ENCODE results near the gene SLC1A7.

SLC1A7 gene

DNA sequence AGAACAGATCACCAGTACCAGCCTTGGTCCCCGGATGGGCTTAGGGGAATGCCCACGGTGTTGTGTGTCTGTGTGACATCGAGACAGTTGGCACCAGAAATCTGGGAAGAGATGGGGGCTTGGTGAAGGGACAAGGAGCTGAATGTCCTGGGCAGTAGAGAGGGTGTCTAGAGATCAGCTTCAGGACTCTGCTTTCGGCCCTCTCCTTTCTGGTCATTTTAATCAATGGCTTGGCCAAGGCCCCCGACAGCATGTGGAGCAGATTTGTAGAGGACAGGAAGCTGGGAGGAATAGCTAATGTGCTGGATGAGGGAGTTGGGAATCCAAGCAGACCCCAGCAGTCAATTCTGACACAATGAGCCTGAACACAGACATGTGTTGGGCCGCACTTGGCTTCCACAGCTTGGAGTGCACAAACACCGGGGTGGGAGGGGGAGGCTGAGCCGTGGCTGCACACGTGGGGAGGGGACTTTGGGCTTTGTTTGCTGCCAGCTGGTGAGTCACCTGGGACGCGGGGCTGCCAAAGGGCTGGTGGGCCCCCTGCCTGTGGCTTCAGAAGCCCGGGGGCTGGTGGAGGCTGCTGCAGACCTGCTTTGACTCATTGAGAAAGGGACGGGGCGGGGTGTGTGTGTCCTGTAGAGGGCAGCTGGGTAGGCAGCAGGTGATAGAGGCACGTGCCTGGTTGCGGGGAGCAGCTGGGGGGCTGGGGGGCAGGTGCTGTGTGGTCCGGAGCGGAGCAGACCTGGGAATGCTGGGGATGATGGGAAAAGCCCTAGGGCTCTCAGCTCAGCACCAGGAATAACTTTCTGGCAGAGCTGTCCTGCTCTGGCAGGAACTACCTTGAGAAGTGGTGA is 20.9 kb downstream of the SLC1A7 start:
- no peak overlapping the region for H3K27ac ChIP-seq (ENCODE audit: low read depth, low read length, poor library complexity, severe bottlenecking)
- no peaks in the 10 kb centered on the region for H3F3A ChIP-seq (ENCODE audit: insufficient read depth, low read length)
- no peak overlapping the region for H3K4me2 ChIP-seq (ENCODE audit: low read length)
- H3K79me2 ChIP-seq (ENCODE audit: insufficient read depth, low read length) = no peaks in the 10 kb centered on the region
- H3K9me3 ChIP-seq (ENCODE audit: low read length) = no peaks in the 10 kb centered on the region
- no peak overlapping the region for H3K9ac ChIP-seq (ENCODE audit: low read length)
- no peaks in the 10 kb centered on the region for H4K20me1 ChIP-seq (ENCODE audit: insufficient read depth, low read length)
- TF ChIP-seq EZH2 (IDR thresholded peaks at IDR 0.05; ENCODE audit: borderline replicate concordance, low read length) = no peak
- TF ChIP-seq, protein P1, sequence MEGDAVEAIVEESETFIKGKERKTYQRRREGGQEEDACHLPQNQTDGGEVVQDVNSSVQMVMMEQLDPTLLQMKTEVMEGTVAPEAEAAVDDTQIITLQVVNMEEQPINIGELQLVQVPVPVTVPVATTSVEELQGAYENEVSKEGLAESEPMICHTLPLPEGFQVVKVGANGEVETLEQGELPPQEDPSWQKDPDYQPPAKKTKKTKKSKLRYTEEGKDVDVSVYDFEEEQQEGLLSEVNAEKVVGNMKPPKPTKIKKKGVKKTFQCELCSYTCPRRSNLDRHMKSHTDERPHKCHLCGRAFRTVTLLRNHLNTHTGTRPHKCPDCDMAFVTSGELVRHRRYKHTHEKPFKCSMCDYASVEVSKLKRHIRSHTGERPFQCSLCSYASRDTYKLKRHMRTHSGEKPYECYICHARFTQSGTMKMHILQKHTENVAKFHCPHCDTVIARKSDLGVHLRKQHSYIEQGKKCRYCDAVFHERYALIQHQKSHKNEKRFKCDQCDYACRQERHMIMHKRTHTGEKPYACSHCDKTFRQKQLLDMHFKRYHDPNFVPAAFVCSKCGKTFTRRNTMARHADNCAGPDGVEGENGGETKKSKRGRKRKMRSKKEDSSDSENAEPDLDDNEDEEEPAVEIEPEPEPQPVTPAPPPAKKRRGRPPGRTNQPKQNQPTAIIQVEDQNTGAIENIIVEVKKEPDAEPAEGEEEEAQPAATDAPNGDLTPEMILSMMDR (IDR thresholded peaks at IDR 0.05; ENCODE audit: low read length) = no peak
- H3K27me3 ChIP-seq (ENCODE audit: insufficient read depth, low read length) = no peaks in the 10 kb centered on the region; the same call in 1 of the 2 replicates
- H3K36me3 ChIP-seq (ENCODE audit: insufficient read depth, low read length) = no peaks in the 10 kb centered on the region
- no peaks in the 10 kb centered on the region for H3K9me2 ChIP-seq (ENCODE audit: low read depth, low read length)
- H3K4me3 ChIP-seq (ENCODE audit: low read depth, low read length, poor library complexity, severe bottlenecking) = no peak overlapping the region
- no peaks in the 10 kb centered on the region for H3K4me1 ChIP-seq (ENCODE audit: insufficient read depth, low read length, severe bottlenecking)
- H2AFZ ChIP-seq (ENCODE audit: low read length) = no peak overlapping the region

DNA sequence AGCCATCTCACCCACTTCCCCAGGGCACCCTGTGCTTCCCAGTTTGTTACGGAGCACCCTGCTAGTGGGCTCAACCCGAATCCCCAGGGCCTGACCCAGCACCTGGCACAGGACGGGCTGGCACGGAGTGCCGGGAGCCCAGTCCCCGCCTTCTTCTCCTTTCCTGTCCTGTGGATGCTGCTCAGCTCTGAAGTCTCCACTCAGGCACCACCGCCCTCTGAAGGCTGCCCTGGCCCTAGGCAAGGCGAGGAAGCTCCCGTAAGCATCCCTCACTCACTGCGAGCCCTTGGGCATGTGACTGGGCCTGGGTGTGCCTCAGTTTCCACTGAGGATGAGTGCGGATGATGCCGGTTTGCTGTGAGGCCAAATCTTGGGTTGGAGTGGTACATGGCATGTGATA is 21.8 kb downstream of the SLC1A7 start:
- Histone ChIP-seq H3K4me1 (ENCODE audit: insufficient read depth, low read length, severe bottlenecking) (no peaks in the 10 kb centered on the region), H2AFZ (ENCODE audit: low read length) (no peak overlapping the region), H3K9ac (ENCODE audit: low read length) (no peak overlapping the region), H3K79me2 (ENCODE audit: insufficient read depth, low read length) (no peaks in the 10 kb centered on the region), H3K9me3 (ENCODE audit: low read length) (no peaks in the 10 kb centered on the region), H3K36me3 (ENCODE audit: insufficient read depth, low read length) (no peaks in the 10 kb centered on the region), H4K20me1 (ENCODE audit: insufficient read depth, low read length) (no peaks in the 10 kb centered on the region), H3F3A (ENCODE audit: insufficient read depth, low read length) (no peaks in the 10 kb centered on the region), H3K4me3 (ENCODE audit: low read depth, low read length, poor library complexity, severe bottlenecking) (no peak overlapping the region), H3K4me2 (ENCODE audit: low read length) (no peak overlapping the region), H3K9me2 (ENCODE audit: low read depth, low read length) (no peaks in the 10 kb centered on the region), H3K27me3 (ENCODE audit: insufficient read depth, low read length) (no peaks in the 10 kb centered on the region; the same call in 1 of the 2 replicates), H3K27ac (ENCODE audit: low read depth, low read length, poor library complexity, severe bottlenecking) (no peak overlapping the region)
- no peak for TF ChIP-seq EZH2 (IDR thresholded peaks at IDR 0.05; ENCODE audit: borderline replicate concordance, low read length)
- TF ChIP-seq, protein P1 (IDR thresholded peaks at IDR 0.05; ENCODE audit: low read length) = no peak

DNA sequence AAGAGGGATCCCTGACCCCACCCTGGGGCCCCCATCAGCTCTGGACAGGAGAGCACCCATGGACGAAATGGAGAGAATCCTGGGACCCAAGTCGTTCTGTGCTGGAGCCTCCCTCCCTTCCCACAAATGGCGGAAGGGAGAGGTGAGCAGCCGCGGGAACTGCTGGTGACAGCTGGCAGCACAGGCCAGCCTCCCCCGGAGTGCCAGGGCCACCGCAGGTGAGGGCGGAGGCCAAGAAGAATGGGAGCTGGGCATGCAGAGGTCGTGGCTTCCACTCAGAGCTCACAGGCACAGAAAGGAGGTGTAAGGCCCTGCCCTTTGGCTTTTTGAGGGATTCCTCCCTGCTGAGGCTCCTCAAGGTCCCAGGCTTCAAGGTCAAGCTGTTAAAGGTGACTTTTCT is 24.6 kb downstream of the SLC1A7 start:
- no peaks in the 10 kb centered on the region for H3K36me3 ChIP-seq (ENCODE audit: insufficient read depth, low read length)

More for the DNA sequence above, 24.6 kb downstream of the SLC1A7 start:
- no peaks in the 10 kb centered on the region for H4K20me1 ChIP-seq (ENCODE audit: insufficient read depth, low read length)
- no peak overlapping the region for H2AFZ ChIP-seq (ENCODE audit: low read length)
- no peaks in the 10 kb centered on the region for H3K79me2 ChIP-seq (ENCODE audit: insufficient read depth, low read length)
- no peak overlapping the region for H3K27ac ChIP-seq (ENCODE audit: low read depth, low read length, poor library complexity, severe bottlenecking)
- no peaks in the 10 kb centered on the region for H3K4me1 ChIP-seq (ENCODE audit: insufficient read depth, low read length, severe bottlenecking)
- H3F3A ChIP-seq (ENCODE audit: insufficient read depth, low read length) = no peaks in the 10 kb centered on the region
- no peaks in the 10 kb centered on the region for H3K9me3 ChIP-seq (ENCODE audit: low read length)
- H3K9me2 ChIP-seq (ENCODE audit: low read depth, low read length) = no peaks in the 10 kb centered on the region
- H3K4me2 ChIP-seq (ENCODE audit: low read length) = no peak overlapping the region
- no peak for TF ChIP-seq EZH2 (IDR thresholded peaks at IDR 0.05; ENCODE audit: borderline replicate concordance, low read length)
- TF ChIP-seq, protein P1 (IDR thresholded peaks at IDR 0.05; ENCODE audit: low read length) = no peak
- no peaks in the 10 kb centered on the region; the same call in 1 of the 2 replicates for H3K27me3 ChIP-seq (ENCODE audit: insufficient read depth, low read length)
- no peak overlapping the region for H3K4me3 ChIP-seq (ENCODE audit: low read depth, low read length, poor library complexity, severe bottlenecking)
- no peak overlapping the region for H3K9ac ChIP-seq (ENCODE audit: low read length)

All from OCI-LY1 (cell line).